GM18867 (cell line): ENCODE measurements around the gene MYO3B.
"Not testable (repeated sequence)": the region's sequence is repeated elsewhere in the genome, so short reads cannot be mapped to it uniquely, and the experiment has no call there.

Experiments used
- ATAC-seq: cut with Tn5 transposase; IDR thresholded peaks from one replicate; pipeline ENCODE4 v1.9.1; 2021; ENCODE audit warnings: mild to moderate bottlenecking, moderate library complexity; ENCODE audit not compliant: unreplicated experiment

Gene MYO3B

GRCh38 chr2:170462433-170463205 lies 284.7 kb downstream of the MYO3B start:
- no peak for ATAC-seq

- ATAC-seq, result no peak
Observed at GRCh38 chr2:170463206-170463537, 285.2 kb downstream of the MYO3B start.

- no peak for ATAC-seq
Observed at GRCh38 chr2:170464268-170464667, 286.3 kb downstream of the MYO3B start.

GRCh38 chr2:170465241-170465640 lies 287.3 kb downstream of the MYO3B start:
- no peak for ATAC-seq

- no peak for ATAC-seq
Observed at GRCh38 chr2:170466632-170467031, 288.7 kb downstream of the MYO3B start.

GRCh38 chr2:170467568-170468422 lies 289.8 kb downstream of the MYO3B start:
- ATAC-seq, result no peak

GRCh38 chr2:170468557-170468956 lies 290.6 kb downstream of the MYO3B start:
- ATAC-seq, result no peak

GRCh38 chr2:170472498-170472897 lies 294.6 kb downstream of the MYO3B start:
- ATAC-seq, result not testable (repeated sequence)

- no peak for ATAC-seq
Observed at GRCh38 chr2:170475878-170476277, 297.9 kb downstream of the MYO3B start.

- no peak for ATAC-seq
Observed at GRCh38 chr2:170477630-170478029, 299.7 kb downstream of the MYO3B start.

GRCh38 chr2:170481201-170481600 lies 303.3 kb downstream of the MYO3B start:
- ATAC-seq, result no peak

- no peak for ATAC-seq
Observed at GRCh38 chr2:170484552-170484951, 306.6 kb downstream of the MYO3B start.

- ATAC-seq, result no peak
Observed at GRCh38 chr2:170485254-170486026, 307.5 kb downstream of the MYO3B start.

GRCh38 chr2:170486730-170487129 lies 308.8 kb downstream of the MYO3B start:
- no peak for ATAC-seq

- ATAC-seq, result no peak
Observed at GRCh38 chr2:170488807-170489206, 310.9 kb downstream of the MYO3B start.

- ATAC-seq, result no peak
Observed at GRCh38 chr2:170492010-170492409, 314.1 kb downstream of the MYO3B start.

- ATAC-seq, result no peak
Observed at GRCh38 chr2:170493426-170494097, 315.6 kb downstream of the MYO3B start.

GRCh38 chr2:170495896-170496295 lies 317.9 kb downstream of the MYO3B start:
- ATAC-seq, result no peak

- no peak for ATAC-seq
Observed at GRCh38 chr2:170498619-170499018, 320.7 kb downstream of the MYO3B start.

GRCh38 chr2:170500104-170500503 lies 322.2 kb downstream of the MYO3B start:
- no peak for ATAC-seq

GRCh38 chr2:170500770-170501169 lies 322.8 kb downstream of the MYO3B start:
- ATAC-seq, result no peak
